ENCODE data around the gene GRAP.
"Not testable (repeated sequence)": the region's sequence is repeated elsewhere in the genome, so short reads cannot be mapped to it uniquely, and the experiment has no call there.

Gene GRAP

DNA sequence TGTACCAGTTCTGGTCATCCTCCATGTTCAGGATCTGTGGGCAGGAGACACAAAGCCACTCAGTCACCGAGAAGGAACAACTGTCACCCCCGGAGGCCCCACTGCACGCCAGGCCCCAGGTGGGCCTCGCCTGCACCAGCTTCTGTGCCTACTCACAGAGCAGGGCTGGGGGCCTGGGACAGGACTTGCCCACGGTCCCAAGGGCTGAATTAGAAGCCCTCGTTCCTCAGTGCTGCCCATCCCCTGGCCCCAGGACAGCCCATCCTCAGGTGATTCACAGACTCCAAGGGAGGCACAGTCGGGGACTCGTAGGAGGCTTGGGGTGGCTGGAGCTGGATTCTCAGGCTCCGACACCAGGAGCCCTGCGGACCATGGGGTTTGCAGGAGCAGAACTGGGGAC, 4.9 kb downstream of the GRAP start:
- DNase-seq = not testable (repeated sequence)

DNA sequence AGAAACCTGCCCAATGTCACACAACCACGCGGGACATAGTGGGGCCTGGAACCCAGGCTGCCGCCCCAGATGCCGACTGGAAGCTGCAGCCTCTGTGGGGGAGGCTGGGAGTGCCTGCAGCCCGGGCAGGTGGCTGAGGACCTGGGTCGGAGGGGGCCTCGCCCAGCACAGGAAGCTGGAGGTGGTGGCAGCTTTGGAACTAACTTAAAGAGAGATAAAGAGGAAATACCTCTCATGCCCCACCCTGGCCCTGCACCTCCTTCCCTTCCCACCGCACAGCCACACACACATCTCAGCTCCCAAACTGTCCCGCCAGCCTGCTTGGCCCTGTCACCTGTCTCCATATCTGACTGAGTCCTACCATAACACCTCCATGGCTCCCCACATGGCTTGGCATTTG, 6.4 kb downstream of the GRAP start:
- DNase-seq = not testable (repeated sequence)

DNA sequence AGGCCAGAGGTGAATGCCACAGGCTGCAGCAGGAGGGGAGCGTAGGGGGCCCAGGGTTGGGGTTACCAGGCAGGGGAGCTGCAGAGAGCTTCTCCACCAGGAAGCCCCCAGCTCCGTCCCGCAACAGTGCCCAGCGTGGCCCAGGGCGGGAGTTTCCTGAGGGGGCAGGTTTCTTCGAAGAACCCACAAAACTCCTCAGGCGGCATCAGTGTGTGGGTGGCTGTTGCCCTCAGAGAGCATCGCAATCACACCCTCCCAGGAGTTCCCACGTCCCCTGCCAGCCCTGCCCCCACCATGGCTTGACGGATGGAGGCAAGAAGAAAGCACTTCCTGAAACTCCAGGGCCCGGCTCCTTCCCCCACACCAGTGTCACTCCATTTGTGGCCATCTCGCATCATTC, 8.0 kb downstream of the GRAP start:
- not testable (repeated sequence) for DNase-seq

DNA sequence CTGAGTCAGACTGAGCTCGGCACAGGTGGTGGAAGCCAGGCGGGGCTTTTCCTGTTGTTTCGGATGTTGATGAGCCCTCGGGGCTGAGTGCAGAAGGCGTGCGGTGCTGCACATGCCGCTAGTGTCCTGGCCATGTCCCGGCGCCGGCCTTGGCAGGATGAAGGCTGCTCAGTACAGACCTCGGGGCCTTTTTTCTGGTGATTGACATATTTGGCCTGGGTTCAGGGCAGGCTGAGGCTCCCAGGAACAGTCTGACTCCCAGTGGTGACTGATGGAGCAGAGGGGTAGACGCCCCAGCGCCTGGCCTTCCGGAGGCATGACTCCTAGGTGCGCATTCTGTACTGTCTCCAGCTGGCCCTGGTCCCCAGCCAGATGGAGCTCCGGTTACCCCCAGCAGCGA, 8.8 kb downstream of the GRAP start:
- not testable (repeated sequence) for DNase-seq

- not testable (repeated sequence) for DNase-seq
These were observed 9.2 kb downstream of the GRAP start for GRCh38 chr17:19037547-19037946.

DNA sequence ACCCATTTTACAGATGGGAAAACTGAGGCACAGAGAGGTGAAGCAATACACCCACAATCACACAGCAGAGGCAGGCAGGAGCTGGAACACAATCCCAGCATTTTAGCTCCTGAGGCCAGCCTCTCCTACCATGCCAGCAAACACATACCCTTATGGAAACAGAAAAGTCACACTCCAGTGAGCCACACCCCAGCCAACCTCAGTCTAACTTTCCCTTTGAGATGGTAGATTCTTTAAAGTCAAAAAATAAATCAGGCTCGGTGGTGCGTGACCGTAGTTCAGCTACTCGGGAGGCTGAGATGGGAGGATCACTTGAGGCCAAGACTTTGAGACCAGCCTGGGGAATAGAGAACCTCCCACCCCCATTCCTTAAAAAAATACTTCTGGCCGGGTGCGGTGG, 10.6 kb downstream of the GRAP start:
- not testable (repeated sequence) for DNase-seq

DNA sequence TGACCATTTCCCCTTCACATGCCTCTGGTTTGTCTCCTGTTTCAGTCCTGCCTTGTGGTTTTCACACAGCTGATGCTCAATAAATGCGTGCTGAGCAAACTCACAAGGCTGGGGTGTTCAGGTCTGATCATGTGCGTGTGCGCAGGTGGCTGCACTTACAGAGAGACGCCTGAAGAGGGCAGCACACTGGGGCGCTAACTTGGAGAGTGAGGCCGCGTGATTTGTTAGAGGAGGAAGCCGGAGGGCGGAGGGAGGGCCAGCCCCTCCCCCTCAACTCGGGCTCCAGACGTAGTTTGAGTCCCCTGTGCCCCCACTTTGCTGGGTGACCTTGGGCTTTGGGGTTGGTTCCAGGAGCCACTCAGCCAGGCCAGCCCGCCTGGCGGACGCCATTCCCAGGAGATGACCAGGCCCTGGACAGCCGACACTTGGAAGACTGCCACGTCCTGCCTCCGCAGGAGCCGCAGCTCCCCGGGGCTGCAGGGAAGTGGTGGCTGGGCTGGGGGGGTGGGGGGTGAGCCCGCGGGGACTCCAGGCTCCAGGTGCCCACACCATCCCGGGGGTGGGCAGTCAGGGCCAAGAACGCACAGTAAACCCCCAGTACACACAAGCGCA, 14.3 kb downstream of the GRAP start:
- not testable (repeated sequence) for DNase-seq

DNA sequence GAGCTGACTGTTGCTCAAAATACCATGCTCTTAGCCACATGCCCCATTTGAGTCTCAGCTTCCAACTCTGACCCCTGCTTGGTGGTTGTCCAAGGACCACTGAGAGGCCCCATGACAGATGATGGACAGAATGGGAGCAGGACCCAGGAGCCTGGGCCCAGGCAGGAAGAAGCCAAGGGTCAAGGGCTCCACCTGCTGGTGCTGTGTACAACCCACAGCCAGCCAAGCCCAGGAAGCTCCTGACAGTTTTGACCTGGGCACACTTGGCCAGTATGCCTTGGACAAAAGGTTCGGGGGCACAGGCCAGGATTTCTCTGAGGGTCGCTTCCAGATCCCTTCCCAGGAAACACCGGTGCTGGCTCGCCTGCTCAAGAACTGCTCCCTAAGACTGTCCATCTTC, 15.0 kb downstream of the GRAP start:
- DNase-seq = not testable (repeated sequence)

GRCh38 chr17:19030771-19031449, 15.8 kb downstream of the GRAP start:
- DNase-seq = not testable (repeated sequence)

- DNase-seq = not testable (repeated sequence)
These were observed 17.0 kb downstream of the GRAP start for GRCh38 chr17:19029740-19030139.

DNA sequence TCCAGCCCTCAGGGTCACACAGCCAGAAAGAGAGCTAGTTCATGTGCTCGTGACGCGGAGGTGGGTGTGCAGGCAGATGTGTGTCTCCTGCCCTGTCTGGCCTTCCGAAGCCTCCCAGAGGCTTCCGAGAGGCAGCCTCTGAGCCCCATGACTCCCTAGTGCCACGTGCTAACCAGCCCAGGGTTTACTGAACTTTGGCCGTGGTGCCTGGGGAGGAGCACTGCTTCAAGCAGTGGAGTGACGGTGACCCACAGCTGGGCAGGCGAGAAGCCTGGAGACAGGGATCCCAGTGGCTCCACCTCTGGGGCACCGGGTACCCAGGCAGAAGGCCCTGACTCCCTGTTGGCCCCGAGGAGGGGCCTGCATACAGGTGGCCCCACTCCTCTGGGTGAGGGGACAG, 18.1 kb downstream of the GRAP start:
- DNase-seq = not testable (repeated sequence)

- no peak for DNase-seq
These were observed 22.4 kb downstream of the GRAP start for GRCh38 chr17:19024101-19025078.

- DNase-seq = no peak
These were observed 23.4 kb downstream of the GRAP start for GRCh38 chr17:19023209-19023999.

DNA sequence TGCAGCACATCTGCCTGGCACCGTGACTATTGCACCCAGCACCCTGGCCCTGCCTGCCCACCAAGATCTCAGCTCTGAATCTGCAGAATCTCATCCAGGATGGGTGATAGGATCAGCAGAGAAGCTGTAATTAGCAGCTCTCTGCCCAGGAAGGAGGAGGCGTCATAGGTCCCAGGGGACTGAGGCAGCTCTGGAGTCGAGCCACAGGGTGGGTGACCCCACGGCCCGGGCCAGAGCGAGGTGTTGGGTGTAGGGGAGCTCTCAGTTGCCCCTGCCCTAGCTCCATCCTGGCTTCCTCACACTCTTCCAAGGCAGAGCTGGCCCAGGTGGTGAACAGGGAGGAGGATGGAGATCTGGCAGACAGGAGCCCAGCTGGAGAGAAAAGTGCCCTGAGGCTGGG, 24.0 kb downstream of the GRAP start:
- no peak for DNase-seq

- no peak for DNase-seq
These were observed 24.6 kb downstream of the GRAP start for GRCh38 chr17:19022128-19022527.

DNA sequence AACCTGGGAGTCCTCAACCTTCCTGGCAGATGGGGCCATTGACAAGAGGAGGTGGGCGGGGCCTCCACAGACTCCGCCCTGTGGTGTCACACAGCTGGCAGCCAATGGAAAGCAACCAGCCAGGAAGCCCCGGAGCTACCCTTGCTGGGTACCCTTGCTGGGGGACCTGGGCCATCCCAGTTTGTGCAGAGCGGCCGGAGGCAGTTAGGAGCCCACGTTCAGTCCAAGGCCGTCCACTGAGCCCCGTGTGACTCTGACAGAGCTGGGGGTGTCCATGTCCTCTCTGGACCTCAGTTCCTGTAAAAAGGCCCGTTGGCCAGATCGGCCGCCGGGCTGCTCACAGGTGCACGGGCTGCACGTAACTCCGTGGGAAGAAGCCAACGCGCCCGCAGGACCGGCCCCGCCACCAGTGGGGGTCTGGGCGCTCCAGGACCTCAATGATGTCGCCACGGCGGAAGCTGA, 25.1 kb downstream of the GRAP start:
- no peak for DNase-seq

GRCh38 chr17:19021011-19021621, 25.6 kb downstream of the GRAP start:
- DNase-seq = not testable (repeated sequence)

- DNase-seq = no peak
These were observed 26.7 kb downstream of the GRAP start for GRCh38 chr17:19020016-19020415.

DNA sequence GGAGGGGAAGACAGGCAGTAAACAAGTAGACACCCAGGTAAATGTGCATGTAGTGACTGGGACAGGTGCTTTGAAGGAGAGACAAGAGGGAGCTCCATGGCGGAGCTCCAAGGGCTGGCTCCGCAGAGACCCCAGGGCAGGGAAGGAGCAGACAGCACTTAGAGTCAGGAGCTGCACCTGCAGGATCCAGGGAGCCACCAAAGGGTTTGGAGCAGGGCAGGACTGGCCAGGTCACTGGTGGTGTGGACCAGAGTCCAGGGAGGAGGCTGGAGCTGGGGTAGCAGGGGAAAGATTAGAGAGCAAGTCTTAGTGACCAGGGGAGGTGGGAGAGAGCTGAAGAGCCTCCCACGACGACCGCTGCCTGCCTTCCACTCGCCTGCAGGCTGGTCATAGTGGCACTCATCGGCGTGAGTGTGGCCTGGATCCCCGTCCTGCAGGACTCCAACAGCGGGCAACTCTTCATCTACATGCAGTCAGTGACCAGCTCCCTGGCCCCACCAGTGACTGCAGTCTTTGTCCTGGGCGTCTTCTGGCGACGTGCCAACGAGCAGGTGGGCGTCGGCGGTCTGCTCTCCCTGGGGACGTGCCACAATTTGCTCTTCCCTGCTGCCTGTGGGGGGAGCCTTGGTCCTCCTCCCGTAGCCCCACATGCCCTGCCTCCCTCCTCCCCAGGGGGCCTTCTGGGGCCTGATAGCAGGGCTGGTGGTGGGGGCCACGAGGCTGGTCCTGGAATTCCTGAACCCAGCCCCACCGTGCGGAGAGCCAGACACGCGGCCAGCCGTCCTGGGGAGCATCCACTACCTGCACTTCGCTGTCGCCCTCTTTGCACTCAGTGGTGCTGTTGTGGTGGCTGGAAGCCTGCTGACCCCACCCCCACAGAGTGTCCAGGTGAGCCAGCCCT, 27.5 kb downstream of the GRAP start:
- peak; percentile 63 for DNase-seq

DNA sequence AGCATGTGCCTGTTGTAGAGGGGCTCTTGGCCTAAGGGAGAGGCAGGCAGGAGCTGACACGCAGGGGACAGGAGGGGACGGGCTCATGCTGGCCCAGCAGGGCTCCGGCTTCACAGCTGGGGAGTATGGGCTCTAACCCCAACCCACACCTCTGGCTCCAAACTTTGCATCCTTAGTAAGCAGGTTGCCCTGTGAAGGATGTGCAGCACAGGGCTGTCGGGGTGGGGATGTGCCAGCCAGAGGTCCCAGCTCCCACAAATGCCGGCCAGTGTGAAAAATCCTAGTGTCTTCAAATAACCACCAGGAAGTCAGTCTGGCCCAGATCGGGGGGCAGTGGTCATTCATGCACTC, 28.2 kb downstream of the GRAP start:
- no peak for DNase-seq

Measured in NCI-H1436 (cell line).